Trophoblast cell (in vitro differentiated cells and primary cell): ENCODE measurements around the gene RAP1GAP.
A peak's percentile ranks its signal among the peaks of the same experiment; 100 is the strongest.

Experiments used
- DNase-seq, 2 donors: peaks; one replicate each; pipeline ENCODE4 v3.0.0-alpha.2; 2016
- H2AFZ ChIP-seq: 2 replicates; pipeline ENCODE4 v1.6.1; 2013; ENCODE audit warnings: low read length, moderate library complexity, mild to moderate bottlenecking; ENCODE audit not compliant: insufficient read depth, poor library complexity
- H2AK5ac ChIP-seq: 2 replicates; pipeline ENCODE4 v1.6.1; 2013; ENCODE audit warnings: mild to moderate bottlenecking, low read length
- H2BK120ac ChIP-seq: 2 replicates; pipeline ENCODE4 v1.6.1; 2013; ENCODE audit warnings: low read length, mild to moderate bottlenecking, moderate library complexity; ENCODE audit not compliant: insufficient read depth, poor library complexity
- H2BK12ac ChIP-seq: 2 replicates; pipeline ENCODE4 v1.6.1; 2013; ENCODE audit warnings: mild to moderate bottlenecking, low read length, moderate library complexity
- H2BK5ac ChIP-seq: 2 replicates; pipeline ENCODE4 v1.6.1; 2013; ENCODE audit warnings: low read length, low read depth, moderate library complexity, mild to moderate bottlenecking; ENCODE audit not compliant: poor library complexity
- H3K14ac ChIP-seq: 2 replicates; pipeline ENCODE4 v1.6.1; 2013; ENCODE audit warnings: mild to moderate bottlenecking, low read length
- H3K18ac ChIP-seq: 2 replicates; pipeline ENCODE4 v1.6.1; 2013; ENCODE audit warnings: mild to moderate bottlenecking, low read length
- H3K23ac ChIP-seq: 2 replicates; pipeline ENCODE4 v1.6.1; 2013; ENCODE audit warnings: low read length
- H3K27ac ChIP-seq: 2 replicates; pipeline ENCODE4 v1.5.1; 2013; ENCODE audit warnings: low read depth, mild to moderate bottlenecking, inconsistent platforms, low read length, moderate library complexity
- H3K27me3 ChIP-seq: 2 replicates; pipeline ENCODE4 v1.6.1; 2013; ENCODE audit warnings: inconsistent platforms, mild to moderate bottlenecking, low read length, moderate library complexity; ENCODE audit not compliant: insufficient read depth
- H3K36me3 ChIP-seq, 2 experiments: 1 replicate in 1 of 2; 2 replicates in 1 of 2; pipeline ENCODE4 v1.6.1; 2013; ENCODE audit warnings: low read length in 2 of 2, mild to moderate bottlenecking in 2 of 2, moderate library complexity in 1 of 2; ENCODE audit not compliant: insufficient read depth in 2 of 2, control insufficient read depth in 1 of 2
- H3K4ac ChIP-seq: 2 replicates; pipeline ENCODE4 v1.6.1; 2013; ENCODE audit warnings: low read depth, mild to moderate bottlenecking, low read length, moderate library complexity
- H3K4me1 ChIP-seq, 2 experiments: 1 replicate in 1 of 2; 2 replicates in 1 of 2; pipeline ENCODE4 v1.6.1; 2013; ENCODE audit warnings: low read length in 2 of 2, mild to moderate bottlenecking in 2 of 2, moderate library complexity in 1 of 2; ENCODE audit not compliant: insufficient read depth in 2 of 2, control insufficient read depth in 1 of 2
- H3K4me2 ChIP-seq: 2 replicates; pipeline ENCODE4 v1.6.1; 2013; ENCODE audit warnings: inconsistent platforms, mild to moderate bottlenecking, low read length, moderate library complexity
- H3K4me3 ChIP-seq: 2 replicates; pipeline ENCODE4 v1.5.1; 2013; ENCODE audit warnings: mild to moderate bottlenecking, low read depth, low read length, inconsistent platforms
- H3K79me1 ChIP-seq: one replicate; pipeline ENCODE4 v1.6.1; 2013; ENCODE audit warnings: low read length
- H3K79me2 ChIP-seq: 2 replicates; pipeline ENCODE4 v1.6.1; 2013; ENCODE audit warnings: low read length, mild to moderate bottlenecking; ENCODE audit not compliant: control insufficient read depth, insufficient read depth, poor library complexity
- H3K9ac ChIP-seq: 2 replicates; pipeline ENCODE4 v1.6.1; 2013; ENCODE audit warnings: mild to moderate bottlenecking, low read length
- H3K9me3 ChIP-seq: 2 replicates; pipeline ENCODE4 v1.6.1; 2013; ENCODE audit warnings: low read depth, mild to moderate bottlenecking, control low read depth, inconsistent platforms, low read length; ENCODE audit not compliant: insufficient read depth
- H4K12ac ChIP-seq: 2 replicates; pipeline ENCODE4 v1.6.1; 2013; ENCODE audit warnings: low read depth, mild to moderate bottlenecking, low read length, moderate library complexity
- H4K8ac ChIP-seq: 2 replicates; pipeline ENCODE4 v1.6.1; 2013; ENCODE audit warnings: low read depth, mild to moderate bottlenecking, low read length, moderate library complexity
- H4K91ac ChIP-seq: one replicate; pipeline ENCODE4 v1.6.1; 2013; ENCODE audit warnings: low read depth, mild to moderate bottlenecking, low read length, moderate library complexity
- WGBS: extraction: QIAGEN DNeasy Blood & Tissue Kit; methylation state at CpG from one replicate; pipeline ENCODE4 v1.1.7; 2013; ENCODE audit warnings: missing lambda C conversion rate; ENCODE audit not compliant: insufficient read length, insufficient coverage; ENCODE audit errors: extremely low coverage; 5-methylcytosine and 5-hydroxymethylcytosine counted together

RAP1GAP gene

GRCh38 chr1:21693732-21694131, 24.6 kb upstream of the RAP1GAP start:
- peaks cover 1% of the 10 kb centered on the region for H3K9me3 ChIP-seq
- no peak overlapping the region for H2AFZ ChIP-seq
- no peaks in the 10 kb centered on the region for H3K27me3 ChIP-seq
- H3K18ac ChIP-seq: no peak overlapping the region
- no peak overlapping the region for H4K8ac ChIP-seq
- H3K23ac ChIP-seq: no peak overlapping the region
- H3K27ac ChIP-seq: no peak overlapping the region
- no peak overlapping the region for H3K9ac ChIP-seq
- no peak overlapping the region for H2BK120ac ChIP-seq
- H3K14ac ChIP-seq: no peak overlapping the region
- H3K79me1 ChIP-seq: no peaks in the 10 kb centered on the region
- no peak overlapping the region for H4K91ac ChIP-seq
- no peak overlapping the region for H4K12ac ChIP-seq
- H2BK5ac ChIP-seq: no peak overlapping the region
- H3K4me1 ChIP-seq: no peaks in the 10 kb centered on the region
- DNase-seq: peak in 1 of 2 donors; percentile 27
- no peak overlapping the region for H3K4me2 ChIP-seq
- no peak overlapping the region for H2AK5ac ChIP-seq
- no peak overlapping the region for H3K4me3 ChIP-seq
- H3K4ac ChIP-seq: no peak overlapping the region
- peaks cover 11 to 22% of the 10 kb centered on the region in 2 experiments for H3K36me3 ChIP-seq
- H2BK12ac ChIP-seq: no peak overlapping the region
- no peaks in the 10 kb centered on the region for H3K79me2 ChIP-seq

- Histone ChIP-seq H3K27ac (no peak overlapping the region), H3K23ac (no peak overlapping the region), H4K8ac (no peak overlapping the region), H4K91ac (no peak overlapping the region), H3K4me3 (no peak overlapping the region), H3K14ac (no peak overlapping the region), H3K27me3 (no peaks in the 10 kb centered on the region), H4K12ac (no peak overlapping the region), H2AK5ac (no peak overlapping the region), H3K79me1 (no peaks in the 10 kb centered on the region), H3K4ac (no peak overlapping the region), H2BK5ac (no peak overlapping the region), H2AFZ (no peak overlapping the region), H3K4me1 (no peaks in the 10 kb centered on the region), H3K9me3 (peaks cover 1% of the 10 kb centered on the region), H3K18ac (no peak overlapping the region), H3K4me2 (no peak overlapping the region), H2BK120ac (no peak overlapping the region), H3K36me3 (peaks cover 18 to 28% of the 10 kb centered on the region in 2 experiments), H2BK12ac (no peak overlapping the region), H3K9ac (no peak overlapping the region), H3K79me2 (no peaks in the 10 kb centered on the region)
- DNase-seq: peak in 1 of 2 donors; percentile 61
- no CpG with 5 or more reads among the region's 3 CpGs for WGBS
Measured at GRCh38 chr1:21691739-21692138, 22.6 kb upstream of the RAP1GAP start.

DNA sequence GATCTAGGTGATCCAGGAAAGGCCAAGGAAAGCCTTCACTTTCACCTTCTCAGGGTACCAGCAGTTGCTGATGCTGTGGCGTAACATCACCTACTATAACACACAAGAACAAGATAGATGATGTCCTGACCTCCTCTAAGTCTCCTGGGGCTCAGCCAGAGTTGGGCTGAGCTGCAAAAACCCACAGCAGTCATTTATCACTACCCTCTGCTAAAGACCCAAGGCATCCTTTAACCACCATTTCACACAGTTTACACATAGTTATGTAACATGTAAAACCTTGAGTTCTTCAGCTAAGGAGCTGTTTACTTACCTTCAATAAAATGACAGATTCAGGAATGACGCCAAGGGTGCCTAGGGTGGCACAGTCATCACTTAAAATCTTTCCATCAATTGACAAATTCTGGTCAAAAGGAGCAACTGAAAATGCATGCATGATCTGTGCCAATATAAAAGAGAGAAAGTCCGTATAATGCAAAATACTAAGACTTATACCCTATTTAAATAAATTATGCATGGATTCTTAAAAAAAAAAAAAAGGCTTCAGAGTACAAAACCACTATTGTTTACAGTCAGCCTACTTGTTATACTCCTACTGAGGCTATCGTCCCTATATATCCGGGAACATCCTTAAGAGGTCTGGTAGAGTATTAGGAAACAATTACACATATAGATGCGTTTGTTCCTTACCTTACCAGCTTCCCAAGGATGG, 20.7 kb upstream of the RAP1GAP start:
- Histone ChIP-seq H3K27me3 (no peaks in the 10 kb centered on the region), H3K27ac (no peak overlapping the region), H4K8ac (no peak overlapping the region), H2BK5ac (no peak overlapping the region), H2BK120ac (no peak overlapping the region), H3K4ac (no peak overlapping the region), H3K4me3 (no peak overlapping the region), H3K9me3 (no peaks in the 10 kb centered on the region), H2AFZ (no peak overlapping the region), H3K4me1 (no peaks in the 10 kb centered on the region), H2AK5ac (no peak overlapping the region), H3K79me2 (no peaks in the 10 kb centered on the region), H3K4me2 (no peak overlapping the region), H3K14ac (no peak overlapping the region), H3K36me3 (peaks cover 18 to 38% of the 10 kb centered on the region in 2 experiments), H4K91ac (no peak overlapping the region), H3K18ac (no peak overlapping the region), H3K79me1 (no peaks in the 10 kb centered on the region), H2BK12ac (no peak overlapping the region), H3K9ac (no peak overlapping the region), H4K12ac (no peak overlapping the region), H3K23ac (no peak overlapping the region)
- no CpG with 5 or more reads among the region's 6 CpGs for WGBS
- DNase-seq: peak; percentile 66 to 69

- Histone ChIP-seq H3K9ac (no peak overlapping the region), H4K12ac (no peak overlapping the region), H3K9me3 (no peaks in the 10 kb centered on the region), H3K4ac (no peak overlapping the region), H3K4me1 (no peaks in the 10 kb centered on the region), H3K79me1 (no peaks in the 10 kb centered on the region), H3K23ac (no peak overlapping the region), H3K14ac (no peak overlapping the region), H2BK5ac (no peak overlapping the region), H3K18ac (no peak overlapping the region), H3K79me2 (no peaks in the 10 kb centered on the region), H4K8ac (no peak overlapping the region), H3K4me2 (no peak overlapping the region), H2BK12ac (no peak overlapping the region), H2AFZ (no peak overlapping the region), H2AK5ac (no peak overlapping the region), H4K91ac (no peak overlapping the region), H3K27ac (no peak overlapping the region), H3K4me3 (no peak overlapping the region), H2BK120ac (no peak overlapping the region), H3K27me3 (no peaks in the 10 kb centered on the region), H3K36me3 (peaks cover 18 to 29% of the 10 kb centered on the region in 2 experiments)
- 100% methylated on average over 1 of the region's 2 CpGs for WGBS
- DNase-seq: no peak
Measured at GRCh38 chr1:21687081-21687529, 17.9 kb upstream of the RAP1GAP start.
